Ishikawa (cell line): ENCODE measurements around the gene FAM234A.

Experiments
- CEBPB ChIP-seq: IDR thresholded peaks from 2 replicates; pipeline ENCODE4 v1.6.1; 2012
- CREB1 ChIP-seq: IDR thresholded peaks from 2 replicates; pipeline ENCODE4 v1.6.1; 2012; ENCODE audit warnings: low read depth
- EGR1 ChIP-seq: IDR thresholded peaks from 2 replicates; pipeline ENCODE4 v1.6.1; 2012
- EP300 ChIP-seq: IDR thresholded peaks from 2 replicates; pipeline ENCODE4 v1.6.1; 2012; ENCODE audit warnings: borderline replicate concordance
- FOXM1 ChIP-seq: IDR thresholded peaks from 2 replicates; pipeline ENCODE4 v1.6.1; 2012; ENCODE audit warnings: low read depth, borderline replicate concordance
- NFIC ChIP-seq: IDR thresholded peaks from 2 replicates; pipeline ENCODE4 v1.6.1; 2012
- RAD21 ChIP-seq: IDR thresholded peaks from 2 replicates; pipeline ENCODE4 v1.6.1; 2012; ENCODE audit warnings: low read depth
- TAF1 ChIP-seq: IDR thresholded peaks from 2 replicates; pipeline ENCODE4 v1.6.1; 2012; ENCODE audit warnings: low read depth, mild to moderate bottlenecking
- TEAD4 ChIP-seq: IDR thresholded peaks from 2 replicates; pipeline ENCODE4 v1.6.1; 2012
- YY1 ChIP-seq: IDR thresholded peaks from 2 replicates; pipeline ENCODE4 v1.6.1; 2012; ENCODE audit warnings: low read depth
- ZBTB7A ChIP-seq: IDR thresholded peaks from 2 replicates; pipeline ENCODE4 v1.6.1; 2012; ENCODE audit warnings: low read depth
- TF ChIP-seq, protein P1 (sequence below): IDR thresholded peaks from 2 replicates; pipeline ENCODE4 v1.6.1; 2012
- TF ChIP-seq, protein P2 (sequence below): IDR thresholded peaks from 2 replicates; pipeline ENCODE4 v1.6.1; 2012; ENCODE audit warnings: low read depth, mild to moderate bottlenecking
- TF ChIP-seq, protein P3 (sequence below): IDR thresholded peaks from 2 replicates; pipeline ENCODE4 v1.6.1; 2012

DNA sequence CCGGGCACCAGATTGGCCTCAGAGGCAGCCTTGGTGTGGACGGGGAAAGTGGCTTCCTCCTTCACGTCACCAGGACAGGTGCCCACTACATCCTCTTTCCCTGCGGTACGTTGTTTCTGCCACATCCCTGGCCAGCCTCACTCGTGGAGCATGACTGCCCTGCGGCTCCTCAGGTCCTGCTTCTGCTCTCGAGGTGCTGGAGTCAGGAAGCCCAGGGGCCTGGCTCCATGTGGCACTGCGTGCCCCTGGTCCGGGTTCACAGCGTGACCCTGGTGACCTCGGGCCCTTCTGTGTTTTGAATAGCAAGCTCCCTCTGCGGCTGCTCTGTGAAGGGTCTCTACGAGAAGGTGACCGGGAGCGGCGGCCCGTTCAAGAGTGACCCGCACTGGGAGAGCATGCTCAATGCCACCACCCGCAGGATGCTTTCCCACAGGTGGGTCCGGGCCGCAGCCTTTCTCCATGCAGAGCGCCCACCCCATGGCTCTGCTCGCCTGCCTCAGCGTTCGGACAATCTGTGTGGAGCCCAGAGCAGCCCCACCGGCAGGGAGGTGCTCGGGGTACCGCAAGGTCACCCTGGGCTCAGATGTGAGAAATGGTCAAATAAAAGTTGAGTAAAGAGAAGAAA is 27.6 kb downstream of the FAM234A start:
- no peak for TF ChIP-seq CEBPB
- TF ChIP-seq TAF1 = no peak
- TF ChIP-seq, protein P1, sequence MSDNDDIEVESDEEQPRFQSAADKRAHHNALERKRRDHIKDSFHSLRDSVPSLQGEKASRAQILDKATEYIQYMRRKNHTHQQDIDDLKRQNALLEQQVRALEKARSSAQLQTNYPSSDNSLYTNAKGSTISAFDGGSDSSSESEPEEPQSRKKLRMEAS = no peak
- no peak for TF ChIP-seq RAD21
- TF ChIP-seq, protein P2, sequence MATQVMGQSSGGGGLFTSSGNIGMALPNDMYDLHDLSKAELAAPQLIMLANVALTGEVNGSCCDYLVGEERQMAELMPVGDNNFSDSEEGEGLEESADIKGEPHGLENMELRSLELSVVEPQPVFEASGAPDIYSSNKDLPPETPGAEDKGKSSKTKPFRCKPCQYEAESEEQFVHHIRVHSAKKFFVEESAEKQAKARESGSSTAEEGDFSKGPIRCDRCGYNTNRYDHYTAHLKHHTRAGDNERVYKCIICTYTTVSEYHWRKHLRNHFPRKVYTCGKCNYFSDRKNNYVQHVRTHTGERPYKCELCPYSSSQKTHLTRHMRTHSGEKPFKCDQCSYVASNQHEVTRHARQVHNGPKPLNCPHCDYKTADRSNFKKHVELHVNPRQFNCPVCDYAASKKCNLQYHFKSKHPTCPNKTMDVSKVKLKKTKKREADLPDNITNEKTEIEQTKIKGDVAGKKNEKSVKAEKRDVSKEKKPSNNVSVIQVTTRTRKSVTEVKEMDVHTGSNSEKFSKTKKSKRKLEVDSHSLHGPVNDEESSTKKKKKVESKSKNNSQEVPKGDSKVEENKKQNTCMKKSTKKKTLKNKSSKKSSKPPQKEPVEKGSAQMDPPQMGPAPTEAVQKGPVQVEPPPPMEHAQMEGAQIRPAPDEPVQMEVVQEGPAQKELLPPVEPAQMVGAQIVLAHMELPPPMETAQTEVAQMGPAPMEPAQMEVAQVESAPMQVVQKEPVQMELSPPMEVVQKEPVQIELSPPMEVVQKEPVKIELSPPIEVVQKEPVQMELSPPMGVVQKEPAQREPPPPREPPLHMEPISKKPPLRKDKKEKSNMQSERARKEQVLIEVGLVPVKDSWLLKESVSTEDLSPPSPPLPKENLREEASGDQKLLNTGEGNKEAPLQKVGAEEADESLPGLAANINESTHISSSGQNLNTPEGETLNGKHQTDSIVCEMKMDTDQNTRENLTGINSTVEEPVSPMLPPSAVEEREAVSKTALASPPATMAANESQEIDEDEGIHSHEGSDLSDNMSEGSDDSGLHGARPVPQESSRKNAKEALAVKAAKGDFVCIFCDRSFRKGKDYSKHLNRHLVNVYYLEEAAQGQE = no peak
- no peak for TF ChIP-seq ZBTB7A
- TF ChIP-seq FOXM1 = no peak
- no peak for TF ChIP-seq CREB1
- no peak for TF ChIP-seq EP300
- TF ChIP-seq YY1 = no peak
- TF ChIP-seq EGR1 = no peak
- TF ChIP-seq NFIC = no peak
- TF ChIP-seq, protein P3, sequence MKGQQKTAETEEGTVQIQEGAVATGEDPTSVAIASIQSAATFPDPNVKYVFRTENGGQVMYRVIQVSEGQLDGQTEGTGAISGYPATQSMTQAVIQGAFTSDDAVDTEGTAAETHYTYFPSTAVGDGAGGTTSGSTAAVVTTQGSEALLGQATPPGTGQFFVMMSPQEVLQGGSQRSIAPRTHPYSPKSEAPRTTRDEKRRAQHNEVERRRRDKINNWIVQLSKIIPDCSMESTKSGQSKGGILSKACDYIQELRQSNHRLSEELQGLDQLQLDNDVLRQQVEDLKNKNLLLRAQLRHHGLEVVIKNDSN = no peak
- TF ChIP-seq TEAD4 = no peak
